ENCODE data around the gene VPS13A.
"Not testable (repeated sequence)": the region's sequence is repeated elsewhere in the genome, so short reads cannot be mapped to it uniquely, and the experiment has no call there.

The VPS13A gene

GRCh38 chr9:77183581-77183980, 6.2 kb downstream of the VPS13A start:
- DNase-seq (ENCODE audit: low read depth in 1 of 2, low spot score in 1 of 2), result no peak

- DNase-seq (ENCODE audit: low read depth in 1 of 2, low spot score in 1 of 2), result no peak
These were observed 10.9 kb downstream of the VPS13A start for GRCh38 chr9:77188242-77188641.

- DNase-seq (ENCODE audit: low read depth in 1 of 2, low spot score in 1 of 2), result no peak
These were observed 17.1 kb downstream of the VPS13A start for GRCh38 chr9:77194423-77194822.

GRCh38 chr9:77210116-77210515, 32.8 kb downstream of the VPS13A start:
- DNase-seq (ENCODE audit: low read depth in 1 of 2, low spot score in 1 of 2), result no peak

GRCh38 chr9:77211561-77211960, 34.2 kb downstream of the VPS13A start:
- no peak for DNase-seq (ENCODE audit: low read depth in 1 of 2, low spot score in 1 of 2)

GRCh38 chr9:77212801-77213200, 35.5 kb downstream of the VPS13A start:
- DNase-seq (ENCODE audit: low read depth in 1 of 2, low spot score in 1 of 2), result no peak

GRCh38 chr9:77215874-77216273, 38.5 kb downstream of the VPS13A start:
- DNase-seq (ENCODE audit: low read depth in 1 of 2, low spot score in 1 of 2), result no peak

GRCh38 chr9:77218612-77219011, 41.3 kb downstream of the VPS13A start:
- DNase-seq (ENCODE audit: low read depth in 1 of 2, low spot score in 1 of 2), result no peak

GRCh38 chr9:77221431-77221830, 44.1 kb downstream of the VPS13A start:
- DNase-seq (ENCODE audit: low read depth in 1 of 2, low spot score in 1 of 2), result no peak

GRCh38 chr9:77224746-77225312, 47.5 kb downstream of the VPS13A start:
- DNase-seq (ENCODE audit: low read depth in 1 of 2, low spot score in 1 of 2), result no peak

- no peak for DNase-seq (ENCODE audit: low read depth in 1 of 2, low spot score in 1 of 2)
These were observed 59.4 kb downstream of the VPS13A start for GRCh38 chr9:77236693-77237092.

GRCh38 chr9:77237896-77238295, 60.6 kb downstream of the VPS13A start:
- no peak for DNase-seq (ENCODE audit: low read depth in 1 of 2, low spot score in 1 of 2)

GRCh38 chr9:77251050-77251449, 73.7 kb downstream of the VPS13A start:
- no peak for DNase-seq (ENCODE audit: low read depth in 1 of 2, low spot score in 1 of 2)

GRCh38 chr9:77257275-77257674, 79.9 kb downstream of the VPS13A start:
- no peak for DNase-seq (ENCODE audit: low read depth in 1 of 2, low spot score in 1 of 2)

GRCh38 chr9:77261605-77262004, 84.3 kb downstream of the VPS13A start:
- no peak for DNase-seq (ENCODE audit: low read depth in 1 of 2, low spot score in 1 of 2)

GRCh38 chr9:77267762-77268161, 90.4 kb downstream of the VPS13A start:
- not testable (repeated sequence) for DNase-seq (ENCODE audit: low read depth in 1 of 2, low spot score in 1 of 2)

GRCh38 chr9:77271023-77271690, 93.8 kb downstream of the VPS13A start:
- no peak for DNase-seq (ENCODE audit: low read depth in 1 of 2, low spot score in 1 of 2)

GRCh38 chr9:77276799-77277198, 99.5 kb downstream of the VPS13A start:
- DNase-seq (ENCODE audit: low read depth in 1 of 2, low spot score in 1 of 2), result no peak

- DNase-seq (ENCODE audit: low read depth in 1 of 2, low spot score in 1 of 2), result no peak
These were observed 100.4 kb downstream of the VPS13A start for GRCh38 chr9:77277719-77278118.

- no peak for DNase-seq (ENCODE audit: low read depth in 1 of 2, low spot score in 1 of 2)
These were observed 106.7 kb downstream of the VPS13A start for GRCh38 chr9:77283991-77284390.

- DNase-seq (ENCODE audit: low read depth in 1 of 2, low spot score in 1 of 2), result no peak
These were observed 107.3 kb downstream of the VPS13A start for GRCh38 chr9:77284616-77285015.

GRCh38 chr9:77290373-77290772, 113.0 kb downstream of the VPS13A start:
- DNase-seq (ENCODE audit: low read depth in 1 of 2, low spot score in 1 of 2), result no peak

- DNase-seq (ENCODE audit: low read depth in 1 of 2, low spot score in 1 of 2), result no peak
These were observed 114.4 kb downstream of the VPS13A start for GRCh38 chr9:77291714-77292113.
